HCT116 (cell line): ENCODE results near the gene ABCC2. TPM values are rescaled to one million over a fixed set of nuclear protein-coding genes. Genes with fewer than 3 reads are reported as not detected.
A peak's percentile ranks its signal among the peaks of the same experiment; 100 is the strongest.

ENCODE experiments used
- ATAC-seq: fragments of 200-7000 bp; cut with Tn5 transposase; 2 replicates; pipeline ENCODE4 v1.9.1; 2020; ENCODE audit warnings: mild to moderate bottlenecking, moderate library complexity
- BruUV-seq: library from RNA; stranded (reverse); fragments of 400-500 nt; replicated peaks from 2 replicates; lab custom pipeline; 2021; lab: Mats Ljungman, UMichigan
- CTCF ChIA-PET: fragments of 300-600 bp; sonication (Branson Sonifier 250); formaldehyde crosslinking; loops from one replicate; lab custom pipeline; 2021; ENCODE audit warnings: antibody characterized with exemption; lab: Charles Lee
- POLR2A ChIA-PET: fragments of 300-600, 350-600 bp; sonication (Branson Sonifier 250); formaldehyde crosslinking; loops from one replicate; lab custom pipeline; 2021; ENCODE audit warnings: antibody characterized with exemption; lab: Charles Lee
- RAD21 ChIA-PET, 2 experiments: fragments of 300-600 bp; sonication (Branson Sonifier 250); formaldehyde crosslinking; loops; one replicate each; lab custom pipeline; 2023; ENCODE audit warnings: low total read pairs in 2 of 2; ENCODE audit not compliant: uncharacterized antibody in 2 of 2, unreplicated experiment in 2 of 2, low non-redundant PET in 1 of 2; lab: Charles Lee
- DNase-seq: peaks from one replicate; pipeline ENCODE4 v3.0.0-alpha.2; 2010; ENCODE audit warnings: low read depth, low spot score
- H2AFZ ChIP-seq: fragments of 200-600 bp; shearing (Covaris generic), sonication (generic); 2 replicates; pipeline ENCODE4 v1.6.1; 2017; ENCODE audit warnings: low read depth, mixed run types, mixed read lengths, antibody characterized with exemption, low read length; ENCODE audit not compliant: poor library complexity, severe bottlenecking
- H3K27ac ChIP-seq: 2 replicates; pipeline ENCODE4 v1.5.1; 2012; ENCODE audit warnings: low read depth, low read length
- H3K27me3 ChIP-seq: fragments of 200-600 bp; sonication (generic); 2 replicates; pipeline ENCODE4 v1.6.1; 2016; ENCODE audit warnings: mixed run types, low read length, mixed read lengths; ENCODE audit not compliant: insufficient read depth
- H3K36me3 ChIP-seq, 2 experiments: fragments of 200-500 bp in 1 of 2; fragments of 200-600 bp in 1 of 2; sonication (Bioruptor generic) in 1 of 2; sonication (generic) in 1 of 2; 2 replicates each; pipeline versions ENCODE4 v1.5.1 to v1.6.1; 2014 to 2016; ENCODE audit warnings: low read length in 2 of 2, inconsistent platforms in 1 of 2, mixed read lengths in 1 of 2, mixed run types in 1 of 2; ENCODE audit not compliant: insufficient read depth in 2 of 2, control insufficient read depth in 1 of 2
- H3K4me1 ChIP-seq, 2 experiments: fragments of 200-600 bp in 1 of 2; sonication (generic) in 1 of 2; 2 replicates each; pipeline versions ENCODE4 v1.5.1 to v1.6.1; 2012 to 2017; ENCODE audit warnings: low read length in 2 of 2, inconsistent platforms in 1 of 2, mild to moderate bottlenecking in 1 of 2, mixed read lengths in 1 of 2, mixed run types in 1 of 2, moderate library complexity in 1 of 2; ENCODE audit not compliant: insufficient read depth in 2 of 2, control insufficient read depth in 1 of 2
- H3K4me2 ChIP-seq: fragments of 200-600 bp; sonication (generic); 2 replicates; pipeline ENCODE4 v1.6.1; 2017; ENCODE audit warnings: mixed run types, low read length, mixed read lengths
- H3K4me3 ChIP-seq, 2 experiments: fragments of 200-600 bp in 1 of 2; sonication (generic) in 1 of 2; replicated peaks in 1 of 2; 2 replicates each; pipeline ENCODE4 v1.5.1; 2011 to 2016; ENCODE audit warnings: low read length in 2 of 2, control low read depth in 1 of 2, low read depth in 1 of 2, mild to moderate bottlenecking in 1 of 2, mixed read lengths in 1 of 2, mixed run types in 1 of 2
- H3K79me2 ChIP-seq: fragments of 200-600 bp; sonication (generic); 2 replicates; pipeline ENCODE4 v1.6.1; 2017; ENCODE audit warnings: mild to moderate bottlenecking, mixed run types, low read length, moderate library complexity, mixed read lengths; ENCODE audit not compliant: insufficient read depth
- H3K9ac ChIP-seq: fragments of 200-600 bp; sonication (generic); 2 replicates; pipeline ENCODE4 v1.6.1; 2016; ENCODE audit warnings: low read length, mixed read lengths
- H3K9me2 ChIP-seq: fragments of 200-600 bp; sonication (generic), shearing (Covaris generic); 2 replicates; pipeline ENCODE4 v1.6.1; 2017; ENCODE audit warnings: mixed run types, mild to moderate bottlenecking, moderate library complexity; ENCODE audit not compliant: insufficient read depth
- H3K9me3 ChIP-seq, 2 experiments: fragments of 200-500 bp in 1 of 2; fragments of 200-600 bp in 1 of 2; sonication (Bioruptor generic) in 1 of 2; sonication (generic) in 1 of 2; 2 replicates each; pipeline ENCODE4 v1.6.1; 2014 to 2017; ENCODE audit warnings: low read length in 2 of 2, mixed read lengths in 2 of 2, inconsistent platforms in 1 of 2, low read depth in 1 of 2, mild to moderate bottlenecking in 1 of 2, mixed run types in 1 of 2, moderate library complexity in 1 of 2; ENCODE audit not compliant: control insufficient read depth in 1 of 2, insufficient read depth in 1 of 2
- H4K20me1 ChIP-seq: fragments of 200-600 bp; sonication (generic), shearing (Covaris generic); 2 replicates; pipeline ENCODE4 v1.6.1; 2017; ENCODE audit warnings: mixed run types, mild to moderate bottlenecking, moderate library complexity; ENCODE audit not compliant: insufficient read depth
- ATF3 ChIP-seq: IDR thresholded peaks from 2 replicates; pipeline ENCODE4 v1.6.1; 2012
- CEBPB ChIP-seq: IDR thresholded peaks from 2 replicates; pipeline ENCODE4 v1.6.1; 2012; ENCODE audit warnings: low read depth
- EGR1 ChIP-seq: IDR thresholded peaks from 2 replicates; pipeline ENCODE4 v1.6.1; 2012; ENCODE audit warnings: low read depth
- ELF1 ChIP-seq: IDR thresholded peaks from 2 replicates; pipeline ENCODE4 v1.6.1; 2012; ENCODE audit warnings: low read depth, borderline replicate concordance
- EZH2phosphoT487 ChIP-seq: fragments of 200-600 bp; IDR thresholded peaks from 2 replicates; pipeline ENCODE4 v1.6.1; 2018; ENCODE audit warnings: antibody characterized with exemption, borderline replicate concordance
- FOSL1 ChIP-seq: IDR thresholded peaks from 2 replicates; pipeline ENCODE4 v1.6.1; 2012; ENCODE audit warnings: low read depth
- JUND ChIP-seq: IDR thresholded peaks from 2 replicates; pipeline ENCODE4 v1.6.1; 2012
- POLR2AphosphoS5 ChIP-seq: IDR thresholded peaks from 2 replicates; pipeline ENCODE4 v1.6.1; 2011; ENCODE audit warnings: mild to moderate bottlenecking, low read depth, low read length, moderate library complexity
- SIN3A ChIP-seq: IDR thresholded peaks from 2 replicates; pipeline ENCODE4 v1.6.1; 2012; ENCODE audit warnings: low read depth
- SP1 ChIP-seq: IDR thresholded peaks from 2 replicates; pipeline ENCODE4 v1.6.1; 2012; ENCODE audit warnings: low read depth
- SRF ChIP-seq: IDR thresholded peaks from 2 replicates; pipeline ENCODE4 v1.6.1; 2012; ENCODE audit warnings: low read depth
- TCF7L2 ChIP-seq: IDR thresholded peaks from 2 replicates; pipeline ENCODE4 v1.7.0; 2011; ENCODE audit warnings: borderline replicate concordance, inconsistent platforms; ENCODE audit not compliant: insufficient read depth, insufficient read length; ENCODE audit errors: extremely low read depth
- YY1 ChIP-seq: IDR thresholded peaks from 2 replicates; pipeline ENCODE4 v1.6.1; 2011; ENCODE audit warnings: low read length, low read depth, moderate library complexity, mild to moderate bottlenecking; ENCODE audit not compliant: insufficient replicate concordance; ENCODE audit errors: extremely low read depth
- ZFX ChIP-seq: fragments of 450-650 bp; IDR thresholded peaks from 2 replicates; pipeline ENCODE4 v1.6.1; 2017
- ZNF274 ChIP-seq: fragments of 200-500 bp; sonication (Bioruptor generic); IDR thresholded peaks from 2 replicates; pipeline ENCODE4 v1.6.1; 2014; ENCODE audit warnings: mild to moderate bottlenecking, low read depth, low read length, inconsistent platforms
- intact Hi-C: fragments of 100-400 bp; cut with micrococcal nuclease; formaldehyde crosslinking; loops from 2 replicates; pipeline ENCODE4 v1.10.0; 2022
- total RNA-seq: library from RNA; stranded (reverse); gene quantifications from one replicate; pipeline ENCODE4 v1.2.1, GENCODE V29; 2021; ENCODE audit not compliant: unreplicated experiment
- TF ChIP-seq, protein P1 (sequence below): IDR thresholded peaks from 2 replicates; pipeline ENCODE4 v1.6.1; 2012; ENCODE audit warnings: low read depth
- TF ChIP-seq, protein P2 (sequence below): IDR thresholded peaks from 2 replicates; pipeline ENCODE4 v1.6.1; 2011; ENCODE audit warnings: mild to moderate bottlenecking, low read length, moderate library complexity; ENCODE audit not compliant: insufficient replicate concordance; ENCODE audit errors: extremely low read depth

The ABCC2 gene
- total RNA-seq, 1 experiment from 2014 or later, result 88.2 TPM

DNA sequence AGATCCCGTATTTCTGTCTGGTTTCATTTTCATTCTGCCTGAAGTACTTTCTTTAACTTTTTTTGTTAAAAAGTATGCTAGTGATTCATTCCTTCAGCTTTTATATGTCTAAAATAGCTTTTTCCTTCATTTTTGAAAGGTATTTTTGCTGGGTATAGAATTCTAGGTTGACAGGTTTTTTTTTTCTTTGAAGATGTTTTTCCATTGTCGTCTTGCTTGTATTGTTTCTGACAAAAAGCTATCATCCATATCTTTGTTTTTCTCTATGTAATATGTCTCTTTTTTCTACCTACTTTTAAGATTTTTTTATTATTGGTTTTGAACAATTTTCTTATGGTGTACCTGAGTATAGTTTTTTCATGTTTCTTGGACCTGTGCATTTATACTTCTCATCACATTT lies 42.2 kb upstream of the ABCC2 start:
- no peaks in the 10 kb centered on the region for H3K9me2 ChIP-seq
- H3K36me3 ChIP-seq, result peaks cover 87 to 92% of the 10 kb centered on the region in 2 experiments
- no peak for TF ChIP-seq EGR1
- TF ChIP-seq ZFX, result no peak
- no peak for TF ChIP-seq SRF
- no peak for TF ChIP-seq TCF7L2
- no peak for TF ChIP-seq JUND
- TF ChIP-seq ELF1, result no peak
- no peak for TF ChIP-seq YY1
- TF ChIP-seq, protein P1, sequence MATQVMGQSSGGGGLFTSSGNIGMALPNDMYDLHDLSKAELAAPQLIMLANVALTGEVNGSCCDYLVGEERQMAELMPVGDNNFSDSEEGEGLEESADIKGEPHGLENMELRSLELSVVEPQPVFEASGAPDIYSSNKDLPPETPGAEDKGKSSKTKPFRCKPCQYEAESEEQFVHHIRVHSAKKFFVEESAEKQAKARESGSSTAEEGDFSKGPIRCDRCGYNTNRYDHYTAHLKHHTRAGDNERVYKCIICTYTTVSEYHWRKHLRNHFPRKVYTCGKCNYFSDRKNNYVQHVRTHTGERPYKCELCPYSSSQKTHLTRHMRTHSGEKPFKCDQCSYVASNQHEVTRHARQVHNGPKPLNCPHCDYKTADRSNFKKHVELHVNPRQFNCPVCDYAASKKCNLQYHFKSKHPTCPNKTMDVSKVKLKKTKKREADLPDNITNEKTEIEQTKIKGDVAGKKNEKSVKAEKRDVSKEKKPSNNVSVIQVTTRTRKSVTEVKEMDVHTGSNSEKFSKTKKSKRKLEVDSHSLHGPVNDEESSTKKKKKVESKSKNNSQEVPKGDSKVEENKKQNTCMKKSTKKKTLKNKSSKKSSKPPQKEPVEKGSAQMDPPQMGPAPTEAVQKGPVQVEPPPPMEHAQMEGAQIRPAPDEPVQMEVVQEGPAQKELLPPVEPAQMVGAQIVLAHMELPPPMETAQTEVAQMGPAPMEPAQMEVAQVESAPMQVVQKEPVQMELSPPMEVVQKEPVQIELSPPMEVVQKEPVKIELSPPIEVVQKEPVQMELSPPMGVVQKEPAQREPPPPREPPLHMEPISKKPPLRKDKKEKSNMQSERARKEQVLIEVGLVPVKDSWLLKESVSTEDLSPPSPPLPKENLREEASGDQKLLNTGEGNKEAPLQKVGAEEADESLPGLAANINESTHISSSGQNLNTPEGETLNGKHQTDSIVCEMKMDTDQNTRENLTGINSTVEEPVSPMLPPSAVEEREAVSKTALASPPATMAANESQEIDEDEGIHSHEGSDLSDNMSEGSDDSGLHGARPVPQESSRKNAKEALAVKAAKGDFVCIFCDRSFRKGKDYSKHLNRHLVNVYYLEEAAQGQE, result no peak
- no peak for TF ChIP-seq SIN3A
- no peak for TF ChIP-seq ATF3
- TF ChIP-seq, protein P2, sequence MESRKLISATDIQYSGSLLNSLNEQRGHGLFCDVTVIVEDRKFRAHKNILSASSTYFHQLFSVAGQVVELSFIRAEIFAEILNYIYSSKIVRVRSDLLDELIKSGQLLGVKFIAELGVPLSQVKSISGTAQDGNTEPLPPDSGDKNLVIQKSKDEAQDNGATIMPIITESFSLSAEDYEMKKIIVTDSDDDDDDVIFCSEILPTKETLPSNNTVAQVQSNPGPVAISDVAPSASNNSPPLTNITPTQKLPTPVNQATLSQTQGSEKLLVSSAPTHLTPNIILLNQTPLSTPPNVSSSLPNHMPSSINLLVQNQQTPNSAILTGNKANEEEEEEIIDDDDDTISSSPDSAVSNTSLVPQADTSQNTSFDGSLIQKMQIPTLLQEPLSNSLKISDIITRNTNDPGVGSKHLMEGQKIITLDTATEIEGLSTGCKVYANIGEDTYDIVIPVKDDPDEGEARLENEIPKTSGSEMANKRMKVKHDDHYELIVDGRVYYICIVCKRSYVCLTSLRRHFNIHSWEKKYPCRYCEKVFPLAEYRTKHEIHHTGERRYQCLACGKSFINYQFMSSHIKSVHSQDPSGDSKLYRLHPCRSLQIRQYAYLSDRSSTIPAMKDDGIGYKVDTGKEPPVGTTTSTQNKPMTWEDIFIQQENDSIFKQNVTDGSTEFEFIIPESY, result no peak
- TF ChIP-seq SP1, result no peak
- no peak for TF ChIP-seq CEBPB
- TF ChIP-seq FOSL1, result no peak
- TF ChIP-seq POLR2AphosphoS5, result no peak
- no peak for TF ChIP-seq EZH2phosphoT487
- no peak for TF ChIP-seq ZNF274
- no peak overlapping the region for H2AFZ ChIP-seq
- H3K9me3 ChIP-seq, result peaks cover 10 to 26% of the 10 kb centered on the region in 2 experiments; a peak in 3 of 4 replicates
- H3K9ac ChIP-seq, result no peak overlapping the region
- ChIA-PET RAD21 (no interaction called here), CTCF (no interaction called here), POLR2A (interaction anchor here (0.8 to 1.4 kb wide), 2 partner anchors 9 to 34 kb away, joined by 4 to 5 read pairs; no protein-coding TSS in a partner anchor)
- no peak for DNase-seq
- intact Hi-C loops, result no loop called here
- H3K4me1 ChIP-seq, result peaks cover 15 to 30% of the 10 kb centered on the region in 2 experiments
- ATAC-seq, result no peak
- H3K4me2 ChIP-seq, result no peak overlapping the region
- BruUV-seq, result TSS peak; percentile 0
- H3K27ac ChIP-seq, result no peak overlapping the region
- peaks cover 79% of the 10 kb centered on the region for H3K79me2 ChIP-seq
- no peaks in the 10 kb centered on the region for H3K27me3 ChIP-seq
- no peaks in the 10 kb centered on the region for H4K20me1 ChIP-seq
- H3K4me3 ChIP-seq, result no peak overlapping the region
